HFFc6 (cell line): Measurements from ENCODE around the gene POFUT2. TPM values are rescaled to one million over a fixed set of nuclear protein-coding genes. Genes with fewer than 3 reads are reported as not detected.
"Not testable (repeated sequence)": the region's sequence is repeated elsewhere in the genome, so short reads cannot be mapped to it uniquely, and the experiment has no call there.

Experiments used
- DNase-seq: peaks from one replicate; pipeline ENCODE4 v3.0.0-alpha.2; 2018
- H3K27ac Mint-ChIP-seq: 2 replicates; pipeline ENCODE4 v1.8.0; 2020; ENCODE audit warnings: mild to moderate bottlenecking, mixed read lengths
- H3K27me3 Mint-ChIP-seq: 2 replicates; pipeline ENCODE4 v1.8.0; 2021; ENCODE audit warnings: mild to moderate bottlenecking, moderate library complexity, mixed read lengths; ENCODE audit not compliant: insufficient read depth
- H3K36me3 Mint-ChIP-seq: 2 replicates; pipeline ENCODE4 v1.8.0; 2021; ENCODE audit warnings: low read depth, mixed read lengths
- H3K4me1 Mint-ChIP-seq: 2 replicates; pipeline ENCODE4 v1.8.0; 2020; ENCODE audit warnings: low read depth, mixed read lengths
- H3K4me3 Mint-ChIP-seq: 2 replicates; pipeline ENCODE4 v1.8.0; 2020; ENCODE audit warnings: mild to moderate bottlenecking, moderate library complexity, mixed read lengths
- H3K9me3 Mint-ChIP-seq: 2 replicates; pipeline ENCODE4 v1.8.0; 2020; ENCODE audit warnings: mild to moderate bottlenecking, mixed read lengths
- CTCF ChIP-seq: fragments of 200-600 bp; sonication (generic); IDR thresholded peaks from 2 replicates; pipeline ENCODE4 v1.5.0; 2021; ENCODE audit warnings: antibody characterized with exemption, mild to moderate bottlenecking
- total RNA-seq, 6 experiments: library from RNA; stranded (reverse); fragmentation: NEBNext Ultra II Directional; extraction: Animal tissue kit (Norgen Biotek cat#: 25700); gene quantifications; 2 replicates in 1 of 6; 3 replicates in 5 of 6; pipeline ENCODE4 v1.2.3, GENCODE V29; 2021

Gene POFUT2
- total RNA-seq, 6 experiments from 2014 or later = 78.2 to 112 (median 80.3) TPM

- Mint-ChIP-seq H3K4me3 (peak overlapping the region; percentile 51), H3K36me3 (peaks cover 16% of the 10 kb centered on the region), H3K27ac (peak overlapping the region; percentile 73), H3K27me3 (peaks cover 8% of the 10 kb centered on the region), H3K4me1 (peaks cover 52% of the 10 kb centered on the region), H3K9me3 (peaks cover 5% of the 10 kb centered on the region; the same call in 1 of the 2 replicates)
- no peak for DNase-seq
- TF ChIP-seq CTCF = peak; percentile 87
These were observed 21.6 kb upstream of the POFUT2 start for GRCh38 chr21:45309069-45309986.

- no peak overlapping the region for H3K4me3 Mint-ChIP-seq
- no peak for DNase-seq
- H3K4me1 Mint-ChIP-seq = peaks cover 52% of the 10 kb centered on the region
- H3K27me3 Mint-ChIP-seq = peaks cover 8% of the 10 kb centered on the region
- no peak for TF ChIP-seq CTCF
- H3K36me3 Mint-ChIP-seq = peaks cover 16% of the 10 kb centered on the region
- peak overlapping the region; percentile 73; the same call in 1 of the 2 replicates for H3K27ac Mint-ChIP-seq
- peaks cover 5% of the 10 kb centered on the region; the same call in 1 of the 2 replicates for H3K9me3 Mint-ChIP-seq
These were observed 20.7 kb upstream of the POFUT2 start for GRCh38 chr21:45308194-45309068.

GRCh38 chr21:45307597-45308158 lies 20.0 kb upstream of the POFUT2 start:
- H3K4me3 Mint-ChIP-seq = peak overlapping the region; percentile 65; the same call in 1 of the 2 replicates
- peaks cover 51% of the 10 kb centered on the region for H3K4me1 Mint-ChIP-seq
- not testable (repeated sequence) for H3K27me3 Mint-ChIP-seq, H3K27ac Mint-ChIP-seq, H3K9me3 Mint-ChIP-seq, DNase-seq
- H3K36me3 Mint-ChIP-seq = peaks cover 15% of the 10 kb centered on the region

GRCh38 chr21:45306832-45307571 lies 19.3 kb upstream of the POFUT2 start:
- no peak for TF ChIP-seq CTCF
- no peak for DNase-seq
- peak overlapping the region; percentile 49; the same call in 1 of the 2 replicates for H3K27ac Mint-ChIP-seq
- H3K36me3 Mint-ChIP-seq = peaks cover 8% of the 10 kb centered on the region
- H3K4me1 Mint-ChIP-seq = peaks cover 45% of the 10 kb centered on the region
- peak overlapping the region; percentile 65 for H3K4me3 Mint-ChIP-seq
- no peaks in the 10 kb centered on the region; the same call in 1 of the 2 replicates for H3K9me3 Mint-ChIP-seq
- H3K27me3 Mint-ChIP-seq = peaks cover 8% of the 10 kb centered on the region

GRCh38 chr21:45306453-45306831 lies 18.7 kb upstream of the POFUT2 start:
- no peak overlapping the region for H3K4me3 Mint-ChIP-seq
- H3K9me3 Mint-ChIP-seq = no peaks in the 10 kb centered on the region
- DNase-seq = no peak
- H3K27me3 Mint-ChIP-seq = peaks cover 5% of the 10 kb centered on the region
- H3K27ac Mint-ChIP-seq = peak overlapping the region; percentile 49; the same call in 1 of the 2 replicates
- TF ChIP-seq CTCF = no peak
- H3K36me3 Mint-ChIP-seq = peaks cover 3% of the 10 kb centered on the region; the same call in 1 of the 2 replicates
- H3K4me1 Mint-ChIP-seq = peaks cover 39% of the 10 kb centered on the region
